Nephron (organoid): Measurements from ENCODE around the gene PIGV.
"Not testable (repeated sequence)": the region's sequence is repeated elsewhere in the genome, so short reads cannot be mapped to it uniquely, and the experiment has no call there.

Experiments
- H3K27ac Mint-ChIP-seq, 3 experiments: 2 replicates each; pipeline ENCODE4 v1.8.0; 2020; ENCODE audit warnings: mixed read lengths in 3 of 3, mild to moderate bottlenecking in 2 of 3, moderate library complexity in 1 of 3
- H3K27me3 Mint-ChIP-seq: 2 replicates; pipeline ENCODE4 v1.8.0; 2021; ENCODE audit warnings: low read depth, mild to moderate bottlenecking, moderate library complexity, mixed read lengths
- H3K36me3 Mint-ChIP-seq: 2 replicates; pipeline ENCODE4 v1.8.0; 2020; ENCODE audit warnings: low read depth, mixed read lengths
- H3K4me1 Mint-ChIP-seq: 2 replicates; pipeline ENCODE4 v1.8.0; 2020; ENCODE audit warnings: mixed read lengths
- H3K4me3 Mint-ChIP-seq, 3 experiments: 2 replicates each; pipeline ENCODE4 v1.8.0; 2020; ENCODE audit warnings: mild to moderate bottlenecking in 3 of 3, mixed read lengths in 3 of 3, moderate library complexity in 2 of 3
- H3K9me3 Mint-ChIP-seq: 2 replicates; pipeline ENCODE4 v1.8.0; 2020; ENCODE audit warnings: mixed read lengths
- TF ChIP-seq, protein P1 (sequence below), 3 experiments: fragments of 200-600 bp; sonication (generic); IDR thresholded peaks; one replicate each; pipeline ENCODE4 v1.5.0; 2021; ENCODE audit warnings: antibody characterized with exemption in 3 of 3; ENCODE audit not compliant: unreplicated experiment in 3 of 3

The PIGV gene

DNA sequence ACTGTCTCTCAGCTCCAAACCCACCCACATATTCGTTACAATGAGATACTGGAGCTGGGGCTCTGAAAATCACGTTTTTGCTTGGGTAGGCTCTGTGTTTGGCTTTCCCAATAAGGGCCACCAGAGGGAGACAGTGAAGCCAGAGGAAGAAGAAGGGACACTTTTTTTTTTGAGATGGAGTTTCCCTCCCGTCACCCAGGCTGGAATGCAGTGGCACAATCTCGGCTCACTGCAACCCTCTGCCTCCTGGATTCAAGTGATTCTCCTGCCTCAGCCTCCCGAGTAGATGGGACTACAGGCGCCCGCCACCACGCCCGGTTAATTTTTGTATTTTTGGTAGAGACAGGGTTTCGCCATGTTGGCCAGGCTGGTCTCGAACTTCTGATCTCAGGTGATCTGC, 22.4 kb downstream of the PIGV start:
- not testable (repeated sequence) for H3K27ac Mint-ChIP-seq, H3K9me3 Mint-ChIP-seq, H3K4me1 Mint-ChIP-seq, H3K27me3 Mint-ChIP-seq, H3K4me3 Mint-ChIP-seq
- TF ChIP-seq, protein P1, sequence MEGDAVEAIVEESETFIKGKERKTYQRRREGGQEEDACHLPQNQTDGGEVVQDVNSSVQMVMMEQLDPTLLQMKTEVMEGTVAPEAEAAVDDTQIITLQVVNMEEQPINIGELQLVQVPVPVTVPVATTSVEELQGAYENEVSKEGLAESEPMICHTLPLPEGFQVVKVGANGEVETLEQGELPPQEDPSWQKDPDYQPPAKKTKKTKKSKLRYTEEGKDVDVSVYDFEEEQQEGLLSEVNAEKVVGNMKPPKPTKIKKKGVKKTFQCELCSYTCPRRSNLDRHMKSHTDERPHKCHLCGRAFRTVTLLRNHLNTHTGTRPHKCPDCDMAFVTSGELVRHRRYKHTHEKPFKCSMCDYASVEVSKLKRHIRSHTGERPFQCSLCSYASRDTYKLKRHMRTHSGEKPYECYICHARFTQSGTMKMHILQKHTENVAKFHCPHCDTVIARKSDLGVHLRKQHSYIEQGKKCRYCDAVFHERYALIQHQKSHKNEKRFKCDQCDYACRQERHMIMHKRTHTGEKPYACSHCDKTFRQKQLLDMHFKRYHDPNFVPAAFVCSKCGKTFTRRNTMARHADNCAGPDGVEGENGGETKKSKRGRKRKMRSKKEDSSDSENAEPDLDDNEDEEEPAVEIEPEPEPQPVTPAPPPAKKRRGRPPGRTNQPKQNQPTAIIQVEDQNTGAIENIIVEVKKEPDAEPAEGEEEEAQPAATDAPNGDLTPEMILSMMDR (IDR thresholded peaks at IDR 0.05; ENCODE audit: unreplicated experiment in 3 of 3): peak; percentile 60 to 74 (median 63)
- H3K36me3 Mint-ChIP-seq: peaks cover 10% of the 10 kb centered on the region

DNA sequence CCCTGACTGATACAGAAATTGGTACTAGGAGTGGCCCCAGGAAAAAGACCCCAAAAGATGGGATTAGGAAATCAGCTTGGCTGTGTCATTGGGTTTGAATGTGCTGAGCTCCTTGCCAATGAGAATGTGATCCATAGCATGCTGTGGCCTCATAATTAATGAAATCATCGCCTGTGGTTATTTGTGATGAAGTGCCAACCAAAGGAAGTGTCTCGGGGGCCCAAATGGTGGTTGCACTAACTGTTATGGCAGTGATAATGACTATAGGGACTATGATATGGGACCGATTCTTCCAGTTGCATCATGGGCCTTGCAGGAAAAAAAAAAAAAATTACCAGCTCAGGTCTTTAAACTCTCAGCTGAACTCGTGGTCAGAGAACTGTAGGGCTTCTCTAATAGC, 23.3 kb downstream of the PIGV start:
- no peaks in the 10 kb centered on the region for H3K9me3 Mint-ChIP-seq
- H3K36me3 Mint-ChIP-seq: peaks cover 7% of the 10 kb centered on the region
- no peak overlapping the region for H3K4me3 Mint-ChIP-seq
- H3K27me3 Mint-ChIP-seq: peaks cover 3% of the 10 kb centered on the region
- no peaks in the 10 kb centered on the region for H3K4me1 Mint-ChIP-seq
- TF ChIP-seq, protein P1 (IDR thresholded peaks at IDR 0.05; ENCODE audit: unreplicated experiment in 3 of 3): no peak
- H3K27ac Mint-ChIP-seq: no peak overlapping the region

DNA sequence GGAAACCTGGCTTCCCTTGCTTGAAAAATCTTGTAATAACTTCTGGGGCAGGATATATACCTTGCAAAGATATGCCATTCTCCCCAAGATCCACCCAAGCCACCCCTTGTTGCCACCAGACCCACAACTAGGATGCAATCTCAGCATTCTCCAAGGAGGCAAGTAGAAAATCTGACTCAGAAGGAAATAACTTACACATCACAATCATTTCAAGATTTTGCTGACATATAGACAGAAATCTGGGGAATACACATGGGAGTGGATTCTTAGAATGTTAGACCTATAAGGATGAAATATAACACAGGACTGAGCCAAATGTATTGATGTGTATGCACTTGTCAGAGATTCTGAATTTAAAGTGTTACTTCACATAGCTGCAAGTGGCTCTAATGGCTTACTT, 24.0 kb downstream of the PIGV start:
- Mint-ChIP-seq H3K4me1 (no peaks in the 10 kb centered on the region), H3K9me3 (peaks cover 3% of the 10 kb centered on the region), H3K4me3 (no peak overlapping the region), H3K27me3 (peaks cover 4% of the 10 kb centered on the region), H3K27ac (no peak overlapping the region), H3K36me3 (peaks cover 5% of the 10 kb centered on the region)
- TF ChIP-seq, protein P1 (IDR thresholded peaks at IDR 0.05; ENCODE audit: unreplicated experiment in 3 of 3): no peak

DNA sequence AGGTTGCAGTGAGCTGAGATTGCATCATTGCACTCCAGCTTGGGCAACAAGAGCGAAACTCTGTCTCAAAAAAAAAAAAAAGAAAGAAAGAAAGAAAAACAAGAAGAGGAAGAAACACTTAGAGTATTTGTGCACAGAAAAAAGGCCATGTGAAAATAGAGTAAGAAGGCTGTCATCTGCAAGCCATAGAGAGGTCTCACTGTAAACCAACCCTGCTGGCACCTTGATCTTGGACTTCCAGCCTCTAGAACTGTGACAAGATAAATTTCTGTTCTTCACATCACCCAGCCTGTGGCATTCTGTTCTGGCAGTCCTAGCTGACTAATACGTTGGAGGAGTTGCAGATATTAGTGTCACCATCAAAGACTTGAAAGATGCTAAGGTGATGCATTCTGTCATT, 26.6 kb downstream of the PIGV start:
- TF ChIP-seq, protein P1 (IDR thresholded peaks at IDR 0.05; ENCODE audit: unreplicated experiment in 3 of 3): no peak
- Mint-ChIP-seq H3K36me3 (no peaks in the 10 kb centered on the region), H3K4me3 (no peak overlapping the region), H3K27ac (no peak overlapping the region), H3K4me1 (no peaks in the 10 kb centered on the region), H3K9me3 (peaks cover 3% of the 10 kb centered on the region), H3K27me3 (peaks cover 4% of the 10 kb centered on the region)

DNA sequence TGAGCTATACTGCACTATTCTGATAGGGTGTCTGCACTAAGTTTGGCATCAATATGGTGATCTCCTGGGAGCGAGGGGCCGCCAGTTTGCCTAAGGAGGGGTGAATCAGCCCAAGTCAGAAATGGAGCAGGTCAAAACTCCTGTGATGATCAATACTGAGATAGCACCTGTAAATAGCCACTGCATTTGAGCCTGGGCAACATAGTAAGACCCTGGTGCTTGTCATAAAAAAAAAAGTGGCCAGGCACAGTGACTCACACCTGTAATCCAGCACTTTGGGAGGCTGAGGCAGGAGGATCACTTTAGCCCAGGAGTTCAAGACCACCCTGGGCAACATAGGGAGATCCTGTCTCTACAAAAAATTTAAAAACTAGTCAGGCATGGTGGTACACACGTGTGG, 27.1 kb downstream of the PIGV start:
- Mint-ChIP-seq H3K9me3 (peaks cover 3% of the 10 kb centered on the region), H3K4me3 (no peak overlapping the region), H3K27me3 (peaks cover 4% of the 10 kb centered on the region), H3K27ac (no peak overlapping the region), H3K36me3 (no peaks in the 10 kb centered on the region), H3K4me1 (no peaks in the 10 kb centered on the region)
- TF ChIP-seq, protein P1 (IDR thresholded peaks at IDR 0.05; ENCODE audit: unreplicated experiment in 3 of 3): no peak

DNA sequence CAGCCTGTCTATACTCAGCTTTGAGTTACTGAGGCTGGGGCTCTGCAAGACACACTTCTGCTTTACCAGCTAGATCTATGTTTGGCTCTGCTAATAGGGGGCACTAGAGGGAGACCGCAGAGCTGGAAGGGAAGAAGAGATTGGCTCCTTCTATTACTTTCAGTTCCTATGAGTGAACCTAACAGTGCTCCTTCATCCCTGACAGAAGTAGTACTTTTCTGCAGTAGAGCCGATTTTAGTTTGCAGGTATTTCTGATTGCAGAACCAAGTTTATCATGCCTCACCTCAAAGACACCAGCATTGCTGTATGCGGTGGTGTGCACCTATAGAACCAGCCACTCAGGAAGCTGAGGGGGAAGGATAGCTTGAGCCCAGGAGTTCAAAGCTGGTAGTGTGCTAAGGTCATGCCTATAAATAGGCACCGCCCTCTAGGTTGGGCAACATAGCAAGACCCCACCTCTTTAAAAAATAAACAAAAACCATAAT, 33.1 kb downstream of the PIGV start:
- Mint-ChIP-seq H3K4me1 (no peaks in the 10 kb centered on the region), H3K9me3 (peaks cover 3% of the 10 kb centered on the region), H3K4me3 (no peak overlapping the region), H3K27ac (no peak overlapping the region), H3K36me3 (no peaks in the 10 kb centered on the region), H3K27me3 (peaks cover 8% of the 10 kb centered on the region)
- TF ChIP-seq, protein P1 (IDR thresholded peaks at IDR 0.05; ENCODE audit: unreplicated experiment in 3 of 3): no peak
